ENCODE measurements around the gene YEATS2. TPM values are rescaled to one million over a fixed set of nuclear protein-coding genes. Genes with fewer than 3 reads are reported as not detected.

Gene YEATS2
- polyA plus RNA-seq (2012; rRNA removed): 19.9 and 23.8 TPM in 2 replicates
- 13.0 and 15.8 TPM in 2 replicates for polyA plus RNA-seq (2012; cell fraction: cytosol; rRNA removed)
- 38.8 and 45.1 TPM in 2 replicates for polyA plus RNA-seq (2012; cell fraction: nucleus; rRNA removed)

- H3K9me2 ChIP-seq: no peaks in the 10 kb centered on the region
- H3K4me2 ChIP-seq: peak within 1 kb of the TSS; percentile 74
- H3K9me3 ChIP-seq: no peaks in the 10 kb centered on the region
- peaks cover 5% of the 10 kb centered on the region for H3F3A ChIP-seq (replicated peaks; ENCODE audit: insufficient read depth)
- peak within 1 kb of the TSS; percentile 80 to 85 for H3K4me3 ChIP-seq (ENCODE audit: low read depth in 2 of 2, low read length in 1 of 2)
- peaks cover 36% of the 10 kb centered on the region for H4K20me1 ChIP-seq (ENCODE audit: insufficient read depth)
- H3K36me3 ChIP-seq (replicated peaks in 1 of 2; ENCODE audit: control insufficient read depth in 1 of 2, insufficient read depth in 2 of 2, low read length in 1 of 2): peaks cover 0 to 12% of the 10 kb centered on the region in 2 experiments
- peaks cover 0 to 7% of the 10 kb centered on the region in 2 experiments; a peak in 2 of 4 replicates for H3K4me1 ChIP-seq (ENCODE audit: control insufficient read depth in 1 of 2, insufficient read depth in 2 of 2, low read depth in 1 of 2, low read length in 1 of 2)
- peak within 1 kb of the TSS; percentile 88 for H2AFZ ChIP-seq (ENCODE audit: low read depth)
- peak; percentile 99 for DNase-seq
- peak within 1 kb of the TSS; percentile 93 for H3K9ac ChIP-seq
- CTCF ChIA-PET: interaction anchor here (0.7 to 1.7 kb wide), 5 partner anchors 11 to 61 kb away, joined by 3 to 6 read pairs (median 3); no protein-coding TSS in a partner anchor
- H3K27me3 ChIP-seq (ENCODE audit: insufficient read depth): no peaks in the 10 kb centered on the region
- TF ChIP-seq IRF3 (IDR thresholded peaks at IDR 0.05; ENCODE audit: low read depth, low read length) (no peak), MAX (IDR thresholded peaks at IDR 0.05; ENCODE audit: low read depth) (peak; percentile 54; the same call in 1 of the 2 replicates), ELF1 (IDR thresholded peaks at IDR 0.05) (peak; percentile 23; the same call in 1 of the 2 replicates), TAF1 (IDR thresholded peaks at IDR 0.05; ENCODE audit: borderline replicate concordance, low read depth, low read length) (peak; percentile 34; the same call in 1 of the 2 replicates), MXI1 (IDR thresholded peaks at IDR 0.05; ENCODE audit: low read depth, low read length) (no peak; the same call in 1 of the 2 replicates), USF1 (IDR thresholded peaks at IDR 0.05; ENCODE audit: borderline replicate concordance, low read depth) (0 out of 2 replicates have a peak, but pooled peaks have one; percentile 40), CHD2 (IDR thresholded peaks at IDR 0.05; ENCODE audit: low read length, partially characterized antibody) (peak; percentile 77), NRF1 (IDR thresholded peaks at IDR 0.05; ENCODE audit: low read depth, low read length) (peak; percentile 41), POLR2AphosphoS5 (IDR thresholded peaks at IDR 0.05; ENCODE audit: low read depth, low read length) (0 out of 2 replicates have a peak, but pooled peaks have one; percentile 65), PBX3 (IDR thresholded peaks at IDR 0.05) (no peak), FOXJ3 (CRISPR knock-in tag; IDR thresholded peaks at IDR 0.05) (no peak)
- POLR2A ChIA-PET: interaction anchor here (0.6 to 2.7 kb wide), 8 partner anchors 13 to 547 kb away, joined by 3 to 20 read pairs (median 4); partner anchors contain the start of gene KLHL24
- peaks cover 50% of the 10 kb centered on the region for H3K79me2 ChIP-seq (ENCODE audit: insufficient read depth)
- peak within 1 kb of the TSS; percentile 78 to 84 for H3K27ac ChIP-seq (ENCODE audit: low read depth in 2 of 2, low read length in 1 of 2)
- 7% methylated on average over 6 of the region's 89 CpGs for WGBS (ENCODE audit: low lambda C conversion rate)
Observed at GRCh38 chr3:183697610-183698317, at the start of gene YEATS2. TSS of gene YEATS2 (plus strand) at chr3:183697797. CDS start at chr3:183715163, 17,366 bp downstream.

GRCh38 chr3:183650554-183650953 is 47.0 kb upstream of the YEATS2 start:
- no peaks in the 10 kb centered on the region for H3K79me2 ChIP-seq (ENCODE audit: insufficient read depth)
- no peak overlapping the region for H2AFZ ChIP-seq (ENCODE audit: low read depth)
- 93% methylated on average over 4 of the region's 4 CpGs for WGBS (ENCODE audit: low lambda C conversion rate)
- CTCF ChIA-PET: interaction anchor here (0.6 to 1.2 kb wide), 3 partner anchors 21 to 116 kb away, joined by 3 to 4 read pairs (median 3); no protein-coding TSS in a partner anchor
- peaks cover 23% of the 10 kb centered on the region for H3K9me3 ChIP-seq
- H3K27ac ChIP-seq (ENCODE audit: low read depth in 2 of 2, low read length in 1 of 2): no peak overlapping the region
- no peak overlapping the region for H3K4me3 ChIP-seq (ENCODE audit: low read depth in 2 of 2, low read length in 1 of 2)
- H3K4me2 ChIP-seq: no peak overlapping the region
- peaks cover 5% of the 10 kb centered on the region for H3F3A ChIP-seq (replicated peaks; ENCODE audit: insufficient read depth)
- TF ChIP-seq CHD2 (IDR thresholded peaks at IDR 0.05; ENCODE audit: low read length, partially characterized antibody): no peak
- no peak for TF ChIP-seq RAD21 (IDR thresholded peaks at IDR 0.05; ENCODE audit: low read length)
- TF ChIP-seq RXRA (IDR thresholded peaks at IDR 0.05; ENCODE audit: borderline replicate concordance, low read depth): no peak
- TF ChIP-seq SIN3A (IDR thresholded peaks at IDR 0.05; ENCODE audit: borderline replicate concordance, low read depth, low read length): no peak
- no peak for TF ChIP-seq EZH2phosphoT487 (IDR thresholded peaks at IDR 0.05; ENCODE audit: borderline replicate concordance, low read depth)
- no peak for TF ChIP-seq RFX5 (IDR thresholded peaks at IDR 0.05; ENCODE audit: low read length)
- no peak for TF ChIP-seq ELF1 (IDR thresholded peaks at IDR 0.05)
- TF ChIP-seq YY1 (IDR thresholded peaks at IDR 0.05; ENCODE audit: low read depth): no peak
- no peak for TF ChIP-seq FOXM1 (IDR thresholded peaks at IDR 0.05; ENCODE audit: low read depth)
- TF ChIP-seq FOXJ3 (CRISPR knock-in tag; IDR thresholded peaks at IDR 0.05): no peak
- TF ChIP-seq USF1 (IDR thresholded peaks at IDR 0.05; ENCODE audit: borderline replicate concordance, low read depth): no peak
- H4K20me1 ChIP-seq (ENCODE audit: insufficient read depth): no peaks in the 10 kb centered on the region
- H3K27me3 ChIP-seq (ENCODE audit: insufficient read depth): no peaks in the 10 kb centered on the region
- peaks cover 32 to 38% of the 10 kb centered on the region in 2 experiments for H3K36me3 ChIP-seq (replicated peaks in 1 of 2; ENCODE audit: control insufficient read depth in 1 of 2, insufficient read depth in 2 of 2, low read length in 1 of 2)
- POLR2A ChIA-PET: no interaction called here
- no peak overlapping the region for H3K9ac ChIP-seq
- no peaks in the 10 kb centered on the region for H3K9me2 ChIP-seq
- no peak for DNase-seq
- H3K4me1 ChIP-seq (ENCODE audit: control insufficient read depth in 1 of 2, insufficient read depth in 2 of 2, low read depth in 1 of 2, low read length in 1 of 2): no peaks in the 10 kb centered on the region

All from SK-N-SH (cell line).